ENCODE results near the gene ALKBH5. TPM values are rescaled to one million over a fixed set of nuclear protein-coding genes. Genes with fewer than 3 reads are reported as not detected.

Gene ALKBH5
- total and polyA plus RNA-seq, 10 of the 15 experiments (the other 5 are each of a cell fraction or from before 2014, with no cell fraction given), result 13.7 to 99.9 (median 52.4) TPM

DNA sequence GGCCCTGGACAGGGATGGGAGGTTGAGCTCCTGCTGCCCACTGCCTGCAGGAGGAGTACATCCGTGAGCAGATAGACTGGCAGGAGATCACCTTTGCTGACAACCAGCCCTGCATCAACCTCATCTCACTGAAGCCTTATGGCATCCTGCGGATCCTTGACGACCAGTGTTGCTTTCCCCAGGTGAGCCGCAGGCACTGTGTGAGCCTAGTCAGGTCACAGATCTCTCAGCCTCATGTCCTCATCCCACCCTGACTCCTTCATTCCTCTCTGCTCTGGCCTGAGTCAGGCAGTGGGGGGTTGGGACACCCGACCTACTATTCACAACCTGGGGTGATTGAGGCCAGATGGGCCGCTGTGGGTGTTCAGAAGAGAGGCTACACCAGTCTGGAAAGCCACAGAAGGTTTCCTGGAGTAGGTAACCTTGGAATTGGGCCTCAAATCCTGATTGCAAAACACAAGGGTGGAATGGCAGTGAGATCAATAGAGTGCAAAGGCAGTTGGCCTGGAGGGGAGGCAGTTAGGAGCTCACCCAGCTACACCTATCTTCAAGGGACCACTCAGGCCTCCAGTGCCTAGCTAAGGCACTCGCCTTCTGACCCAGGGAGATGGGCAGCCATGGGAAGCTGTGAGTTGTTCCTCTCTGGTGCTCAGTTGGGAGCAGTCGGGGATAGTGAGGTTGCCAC is 45.4 kb upstream of the ALKBH5 start:
- Histone ChIP-seq H2AFZ (ENCODE audit: control insufficient read depth, low read depth, low read length) (no peak overlapping the region), H3K9ac (ENCODE audit: control insufficient read depth, insufficient read depth, low read length) (no peak overlapping the region), H3K36me3 (ENCODE audit: control insufficient read depth in 2 of 2, insufficient read depth in 2 of 2, low read length in 1 of 2) (no peaks in the 10 kb centered on the region), H3K9me3 (replicated peaks; ENCODE audit: control insufficient read depth, insufficient read depth, low read length) (no peaks in the 10 kb centered on the region), H3K79me2 (ENCODE audit: control insufficient read depth, insufficient read depth, low read length) (no peaks in the 10 kb centered on the region), H3K4me2 (ENCODE audit: control insufficient read depth, insufficient read depth) (no peak overlapping the region), H3K27ac (ENCODE audit: control insufficient read depth, insufficient read depth) (no peak overlapping the region), H3K27me3 (replicated peaks in 1 of 2; ENCODE audit: control insufficient read depth in 2 of 2, insufficient read depth in 2 of 2, low read length in 1 of 2) (no peaks in the 10 kb centered on the region), H3K4me3 (no peak overlapping the region), H3K4me1 (ENCODE audit: control insufficient read depth, insufficient read depth, low read length) (no peaks in the 10 kb centered on the region), H4K20me1 (ENCODE audit: control insufficient read depth, insufficient read depth) (no peaks in the 10 kb centered on the region)
- no TSS peak for BruUV-seq (replicated peaks)
- no peak for DNase-seq (ENCODE audit: low read depth, low spot score)
- intact Hi-C loops (cut with micrococcal nuclease; ENCODE audit: unreplicated experiment) (no loop called here), in situ Hi-C loops (cut with MboI) (no loop called here)
- ChIA-PET RAD21 (ENCODE audit: unreplicated experiment) (interaction anchor here (0.7 kb wide), 1 partner anchor 24 kb away, joined by 3 read pairs; no protein-coding TSS in a partner anchor), POLR2A (no interaction called here), SMC1A (ENCODE audit: uncharacterized antibody, unreplicated experiment) (no interaction called here), CTCF (interaction anchor here (0.6 to 1.9 kb wide), 5 partner anchors 14 to 1682 kb away, joined by 3 to 5 read pairs (median 3); no protein-coding TSS in a partner anchor)
- 29% methylated on average over 8 of the region's 8 CpGs for WGBS (ENCODE audit: insufficient coverage, insufficient replicate concordance, low lambda C conversion rate, missing lambda C conversion rate)
- no peak for FAIRE-seq
- ATAC-seq, result no peak
- no peak for TF ChIP-seq BACH1 (IDR thresholded peaks at IDR 0.05; ENCODE audit: borderline replicate concordance)
- TF ChIP-seq BMI1 (IDR thresholded peaks at IDR 0.05; ENCODE audit: borderline replicate concordance), result no peak
- TF ChIP-seq, protein P1, sequence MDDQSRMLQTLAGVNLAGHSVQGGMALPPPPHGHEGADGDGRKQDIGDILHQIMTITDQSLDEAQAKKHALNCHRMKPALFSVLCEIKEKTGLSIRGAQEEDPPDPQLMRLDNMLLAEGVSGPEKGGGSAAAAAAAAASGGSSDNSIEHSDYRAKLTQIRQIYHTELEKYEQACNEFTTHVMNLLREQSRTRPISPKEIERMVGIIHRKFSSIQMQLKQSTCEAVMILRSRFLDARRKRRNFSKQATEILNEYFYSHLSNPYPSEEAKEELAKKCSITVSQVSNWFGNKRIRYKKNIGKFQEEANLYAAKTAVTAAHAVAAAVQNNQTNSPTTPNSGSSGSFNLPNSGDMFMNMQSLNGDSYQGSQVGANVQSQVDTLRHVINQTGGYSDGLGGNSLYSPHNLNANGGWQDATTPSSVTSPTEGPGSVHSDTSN (IDR thresholded peaks at IDR 0.05; ENCODE audit: insufficient replicate concordance, low read depth, low read length), result no peak
- no peak for TF ChIP-seq ZSCAN29 (IDR thresholded peaks at IDR 0.05)
- no peak for TF ChIP-seq KDM1A (IDR thresholded peaks at IDR 0.05; ENCODE audit: borderline replicate concordance)
- TF ChIP-seq, protein P2, sequence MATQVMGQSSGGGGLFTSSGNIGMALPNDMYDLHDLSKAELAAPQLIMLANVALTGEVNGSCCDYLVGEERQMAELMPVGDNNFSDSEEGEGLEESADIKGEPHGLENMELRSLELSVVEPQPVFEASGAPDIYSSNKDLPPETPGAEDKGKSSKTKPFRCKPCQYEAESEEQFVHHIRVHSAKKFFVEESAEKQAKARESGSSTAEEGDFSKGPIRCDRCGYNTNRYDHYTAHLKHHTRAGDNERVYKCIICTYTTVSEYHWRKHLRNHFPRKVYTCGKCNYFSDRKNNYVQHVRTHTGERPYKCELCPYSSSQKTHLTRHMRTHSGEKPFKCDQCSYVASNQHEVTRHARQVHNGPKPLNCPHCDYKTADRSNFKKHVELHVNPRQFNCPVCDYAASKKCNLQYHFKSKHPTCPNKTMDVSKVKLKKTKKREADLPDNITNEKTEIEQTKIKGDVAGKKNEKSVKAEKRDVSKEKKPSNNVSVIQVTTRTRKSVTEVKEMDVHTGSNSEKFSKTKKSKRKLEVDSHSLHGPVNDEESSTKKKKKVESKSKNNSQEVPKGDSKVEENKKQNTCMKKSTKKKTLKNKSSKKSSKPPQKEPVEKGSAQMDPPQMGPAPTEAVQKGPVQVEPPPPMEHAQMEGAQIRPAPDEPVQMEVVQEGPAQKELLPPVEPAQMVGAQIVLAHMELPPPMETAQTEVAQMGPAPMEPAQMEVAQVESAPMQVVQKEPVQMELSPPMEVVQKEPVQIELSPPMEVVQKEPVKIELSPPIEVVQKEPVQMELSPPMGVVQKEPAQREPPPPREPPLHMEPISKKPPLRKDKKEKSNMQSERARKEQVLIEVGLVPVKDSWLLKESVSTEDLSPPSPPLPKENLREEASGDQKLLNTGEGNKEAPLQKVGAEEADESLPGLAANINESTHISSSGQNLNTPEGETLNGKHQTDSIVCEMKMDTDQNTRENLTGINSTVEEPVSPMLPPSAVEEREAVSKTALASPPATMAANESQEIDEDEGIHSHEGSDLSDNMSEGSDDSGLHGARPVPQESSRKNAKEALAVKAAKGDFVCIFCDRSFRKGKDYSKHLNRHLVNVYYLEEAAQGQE (IDR thresholded peaks at IDR 0.05; ENCODE audit: low read depth, low read length), result no peak
- no peak for TF ChIP-seq MXI1 (IDR thresholded peaks at IDR 0.05; ENCODE audit: low read depth, low read length)
- TF ChIP-seq HDAC6 (IDR thresholded peaks at IDR 0.05; ENCODE audit: unreplicated experiment), result no peak
- no peak for TF ChIP-seq BHLHE40 (IDR thresholded peaks at IDR 0.05; ENCODE audit: borderline replicate concordance in 1 of 2, low read depth in 2 of 2, low read length in 1 of 2)
- no peak for TF ChIP-seq FOXM1 (IDR thresholded peaks at IDR 0.05; ENCODE audit: low read depth, low read length)
- TF ChIP-seq, protein P3, sequence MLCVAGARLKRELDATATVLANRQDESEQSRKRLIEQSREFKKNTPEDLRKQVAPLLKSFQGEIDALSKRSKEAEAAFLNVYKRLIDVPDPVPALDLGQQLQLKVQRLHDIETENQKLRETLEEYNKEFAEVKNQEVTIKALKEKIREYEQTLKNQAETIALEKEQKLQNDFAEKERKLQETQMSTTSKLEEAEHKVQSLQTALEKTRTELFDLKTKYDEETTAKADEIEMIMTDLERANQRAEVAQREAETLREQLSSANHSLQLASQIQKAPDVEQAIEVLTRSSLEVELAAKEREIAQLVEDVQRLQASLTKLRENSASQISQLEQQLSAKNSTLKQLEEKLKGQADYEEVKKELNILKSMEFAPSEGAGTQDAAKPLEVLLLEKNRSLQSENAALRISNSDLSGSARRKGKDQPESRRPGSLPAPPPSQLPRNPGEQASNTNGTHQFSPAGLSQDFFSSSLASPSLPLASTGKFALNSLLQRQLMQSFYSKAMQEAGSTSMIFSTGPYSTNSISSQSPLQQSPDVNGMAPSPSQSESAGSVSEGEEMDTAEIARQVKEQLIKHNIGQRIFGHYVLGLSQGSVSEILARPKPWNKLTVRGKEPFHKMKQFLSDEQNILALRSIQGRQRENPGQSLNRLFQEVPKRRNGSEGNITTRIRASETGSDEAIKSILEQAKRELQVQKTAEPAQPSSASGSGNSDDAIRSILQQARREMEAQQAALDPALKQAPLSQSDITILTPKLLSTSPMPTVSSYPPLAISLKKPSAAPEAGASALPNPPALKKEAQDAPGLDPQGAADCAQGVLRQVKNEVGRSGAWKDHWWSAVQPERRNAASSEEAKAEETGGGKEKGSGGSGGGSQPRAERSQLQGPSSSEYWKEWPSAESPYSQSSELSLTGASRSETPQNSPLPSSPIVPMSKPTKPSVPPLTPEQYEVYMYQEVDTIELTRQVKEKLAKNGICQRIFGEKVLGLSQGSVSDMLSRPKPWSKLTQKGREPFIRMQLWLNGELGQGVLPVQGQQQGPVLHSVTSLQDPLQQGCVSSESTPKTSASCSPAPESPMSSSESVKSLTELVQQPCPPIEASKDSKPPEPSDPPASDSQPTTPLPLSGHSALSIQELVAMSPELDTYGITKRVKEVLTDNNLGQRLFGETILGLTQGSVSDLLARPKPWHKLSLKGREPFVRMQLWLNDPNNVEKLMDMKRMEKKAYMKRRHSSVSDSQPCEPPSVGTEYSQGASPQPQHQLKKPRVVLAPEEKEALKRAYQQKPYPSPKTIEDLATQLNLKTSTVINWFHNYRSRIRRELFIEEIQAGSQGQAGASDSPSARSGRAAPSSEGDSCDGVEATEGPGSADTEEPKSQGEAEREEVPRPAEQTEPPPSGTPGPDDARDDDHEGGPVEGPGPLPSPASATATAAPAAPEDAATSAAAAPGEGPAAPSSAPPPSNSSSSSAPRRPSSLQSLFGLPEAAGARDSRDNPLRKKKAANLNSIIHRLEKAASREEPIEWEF (IDR thresholded peaks at IDR 0.05; ENCODE audit: insufficient replicate concordance, low read depth, low read length), result no peak
- no peak for TF ChIP-seq BCL11A (IDR thresholded peaks at IDR 0.05; ENCODE audit: low read depth, low read length)
- TF ChIP-seq NR2F1 (conservative IDR thresholded peaks at IDR 0.05), result no peak
- TF ChIP-seq CHD1 (IDR thresholded peaks at IDR 0.05; ENCODE audit: low read depth, low read length), result no peak
- no peak for TF ChIP-seq SMARCA5 (IDR thresholded peaks at IDR 0.05)

Measured in GM12878 (cell line).